HL-60 (cell line): Measurements from ENCODE around the gene UBTD1.

Experiments
- DNase-seq, 2 experiments: peaks; one replicate each; pipeline ENCODE4 v3.0.0-alpha.2; 2010 to 2020; ENCODE audit warnings: low read depth in 1 of 2, low spot score in 1 of 2
- H3K27ac ChIP-seq: fragments of 250-450 bp; sonication (Bioruptor Pico); replicated peaks from 2 replicates; pipeline ENCODE4 v1.5.1; 2020; ENCODE audit warnings: mild to moderate bottlenecking, moderate library complexity
- H3K27me3 ChIP-seq: fragments of 250-450 bp; sonication (Bioruptor Pico); 2 replicates; pipeline ENCODE4 v1.5.1; 2021; ENCODE audit warnings: mild to moderate bottlenecking, moderate library complexity; ENCODE audit not compliant: insufficient read depth, poor library complexity, severe bottlenecking
- H3K4me3 ChIP-seq: replicated peaks from 2 replicates; pipeline ENCODE4 v1.5.1; 2011; ENCODE audit warnings: mild to moderate bottlenecking, control low read depth, low read length; ENCODE audit not compliant: insufficient read depth
- GABPA ChIP-seq: IDR thresholded peaks from 2 replicates; pipeline ENCODE4 v1.6.1; 2012; ENCODE audit warnings: low read depth
- POLR2AphosphoS5 ChIP-seq: IDR thresholded peaks from 2 replicates; pipeline ENCODE4 v1.6.1; 2012; ENCODE audit warnings: low read depth
- SPI1 ChIP-seq: IDR thresholded peaks from 2 replicates; pipeline ENCODE4 v1.6.1; 2012; ENCODE audit warnings: low read depth, mild to moderate bottlenecking, borderline replicate concordance
- TF ChIP-seq, protein P1 (sequence below): IDR thresholded peaks from one replicate; pipeline ENCODE4 v1.5.1; 2011; ENCODE audit warnings: low read length, control low read depth, inconsistent platforms; ENCODE audit not compliant: insufficient read depth
- TF ChIP-seq, protein P2 (sequence below): IDR thresholded peaks from 2 replicates; pipeline ENCODE4 v1.6.1; 2012; ENCODE audit warnings: low read depth; ENCODE audit not compliant: insufficient replicate concordance

The UBTD1 gene

DNA sequence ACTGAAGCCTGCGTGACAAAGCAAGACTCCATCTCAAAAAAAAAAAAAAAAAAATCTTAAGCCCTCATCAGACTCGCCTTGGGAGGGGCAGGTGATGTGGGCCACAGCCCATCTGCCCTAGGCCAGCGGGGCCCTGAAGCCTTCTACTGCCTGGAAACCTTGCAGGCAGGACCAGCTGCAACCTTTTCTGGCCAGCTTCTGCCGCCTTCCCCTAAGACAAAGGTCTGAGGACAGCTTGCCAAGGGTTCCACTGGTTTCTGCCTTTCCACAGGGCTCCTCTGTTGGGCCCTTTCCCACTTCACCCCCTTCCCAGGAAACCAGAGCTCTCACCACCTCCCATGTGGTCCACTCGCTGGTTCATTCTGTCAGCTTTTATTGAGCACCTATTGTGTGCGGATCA is 35.2 kb downstream of the UBTD1 start:
- Histone ChIP-seq H3K4me3 (no peak overlapping the region), H3K27me3 (no peaks in the 10 kb centered on the region), H3K27ac (no peak overlapping the region)
- TF ChIP-seq, protein P1, sequence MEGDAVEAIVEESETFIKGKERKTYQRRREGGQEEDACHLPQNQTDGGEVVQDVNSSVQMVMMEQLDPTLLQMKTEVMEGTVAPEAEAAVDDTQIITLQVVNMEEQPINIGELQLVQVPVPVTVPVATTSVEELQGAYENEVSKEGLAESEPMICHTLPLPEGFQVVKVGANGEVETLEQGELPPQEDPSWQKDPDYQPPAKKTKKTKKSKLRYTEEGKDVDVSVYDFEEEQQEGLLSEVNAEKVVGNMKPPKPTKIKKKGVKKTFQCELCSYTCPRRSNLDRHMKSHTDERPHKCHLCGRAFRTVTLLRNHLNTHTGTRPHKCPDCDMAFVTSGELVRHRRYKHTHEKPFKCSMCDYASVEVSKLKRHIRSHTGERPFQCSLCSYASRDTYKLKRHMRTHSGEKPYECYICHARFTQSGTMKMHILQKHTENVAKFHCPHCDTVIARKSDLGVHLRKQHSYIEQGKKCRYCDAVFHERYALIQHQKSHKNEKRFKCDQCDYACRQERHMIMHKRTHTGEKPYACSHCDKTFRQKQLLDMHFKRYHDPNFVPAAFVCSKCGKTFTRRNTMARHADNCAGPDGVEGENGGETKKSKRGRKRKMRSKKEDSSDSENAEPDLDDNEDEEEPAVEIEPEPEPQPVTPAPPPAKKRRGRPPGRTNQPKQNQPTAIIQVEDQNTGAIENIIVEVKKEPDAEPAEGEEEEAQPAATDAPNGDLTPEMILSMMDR = no peak
- TF ChIP-seq SPI1 (no peak), POLR2AphosphoS5 (no peak), GABPA (no peak)
- TF ChIP-seq, protein P2, sequence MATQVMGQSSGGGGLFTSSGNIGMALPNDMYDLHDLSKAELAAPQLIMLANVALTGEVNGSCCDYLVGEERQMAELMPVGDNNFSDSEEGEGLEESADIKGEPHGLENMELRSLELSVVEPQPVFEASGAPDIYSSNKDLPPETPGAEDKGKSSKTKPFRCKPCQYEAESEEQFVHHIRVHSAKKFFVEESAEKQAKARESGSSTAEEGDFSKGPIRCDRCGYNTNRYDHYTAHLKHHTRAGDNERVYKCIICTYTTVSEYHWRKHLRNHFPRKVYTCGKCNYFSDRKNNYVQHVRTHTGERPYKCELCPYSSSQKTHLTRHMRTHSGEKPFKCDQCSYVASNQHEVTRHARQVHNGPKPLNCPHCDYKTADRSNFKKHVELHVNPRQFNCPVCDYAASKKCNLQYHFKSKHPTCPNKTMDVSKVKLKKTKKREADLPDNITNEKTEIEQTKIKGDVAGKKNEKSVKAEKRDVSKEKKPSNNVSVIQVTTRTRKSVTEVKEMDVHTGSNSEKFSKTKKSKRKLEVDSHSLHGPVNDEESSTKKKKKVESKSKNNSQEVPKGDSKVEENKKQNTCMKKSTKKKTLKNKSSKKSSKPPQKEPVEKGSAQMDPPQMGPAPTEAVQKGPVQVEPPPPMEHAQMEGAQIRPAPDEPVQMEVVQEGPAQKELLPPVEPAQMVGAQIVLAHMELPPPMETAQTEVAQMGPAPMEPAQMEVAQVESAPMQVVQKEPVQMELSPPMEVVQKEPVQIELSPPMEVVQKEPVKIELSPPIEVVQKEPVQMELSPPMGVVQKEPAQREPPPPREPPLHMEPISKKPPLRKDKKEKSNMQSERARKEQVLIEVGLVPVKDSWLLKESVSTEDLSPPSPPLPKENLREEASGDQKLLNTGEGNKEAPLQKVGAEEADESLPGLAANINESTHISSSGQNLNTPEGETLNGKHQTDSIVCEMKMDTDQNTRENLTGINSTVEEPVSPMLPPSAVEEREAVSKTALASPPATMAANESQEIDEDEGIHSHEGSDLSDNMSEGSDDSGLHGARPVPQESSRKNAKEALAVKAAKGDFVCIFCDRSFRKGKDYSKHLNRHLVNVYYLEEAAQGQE = no peak
- DNase-seq = no peak

- H3K27ac ChIP-seq = no peak overlapping the region
- DNase-seq = peak in 1 of 2 experiments; percentile 16
Measured at GRCh38 chr10:97534746-97535367, 36.1 kb downstream of the UBTD1 start.

DNA sequence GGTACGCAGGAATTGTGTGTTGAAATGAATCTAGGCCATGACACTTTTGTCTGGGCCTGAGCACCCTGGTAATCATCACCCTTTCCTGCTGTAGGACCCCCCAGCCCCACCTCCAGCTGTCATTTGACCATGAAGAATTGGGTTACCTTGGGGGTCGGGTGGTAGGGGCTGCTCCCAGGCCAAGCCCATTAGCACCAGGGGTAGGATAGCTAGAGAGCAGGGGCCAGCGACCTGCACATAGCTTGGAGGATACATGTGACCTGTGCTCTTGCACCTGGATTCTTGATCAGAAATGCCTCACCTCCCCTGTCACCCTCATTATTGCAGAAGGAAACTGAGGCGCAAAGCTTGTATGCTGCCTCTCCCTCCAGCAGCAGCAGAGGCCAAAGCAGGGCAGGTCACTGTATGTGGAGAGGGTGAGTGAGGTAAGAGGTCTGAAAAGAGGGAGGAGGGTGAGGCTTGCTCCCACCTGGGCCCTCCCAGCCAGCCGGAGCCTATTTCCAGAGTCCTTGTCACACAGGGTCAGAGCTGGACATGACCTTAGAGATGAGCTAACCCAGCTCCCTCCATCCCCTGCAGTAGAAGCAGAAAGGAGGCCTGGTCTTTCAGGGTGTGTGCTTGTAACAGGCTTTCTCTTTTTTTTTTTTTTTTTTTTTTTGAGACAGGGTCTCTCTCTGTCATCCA is 38.6 kb downstream of the UBTD1 start:
- Histone ChIP-seq H3K27ac (no peak overlapping the region), H3K4me3 (no peak overlapping the region), H3K27me3 (no peaks in the 10 kb centered on the region)
- no peak for DNase-seq
- TF ChIP-seq, protein P1 = no peak
- TF ChIP-seq POLR2AphosphoS5 (no peak), SPI1 (no peak), GABPA (no peak)
- TF ChIP-seq, protein P2 = no peak

More at GRCh38 chr10:97534746-97535367, 36.1 kb downstream of the UBTD1 start:
- H3K4me3 ChIP-seq = no peak overlapping the region
- no peaks in the 10 kb centered on the region for H3K27me3 ChIP-seq
- TF ChIP-seq, protein P1 = peak; percentile 53
- no peak for TF ChIP-seq SPI1

DNA sequence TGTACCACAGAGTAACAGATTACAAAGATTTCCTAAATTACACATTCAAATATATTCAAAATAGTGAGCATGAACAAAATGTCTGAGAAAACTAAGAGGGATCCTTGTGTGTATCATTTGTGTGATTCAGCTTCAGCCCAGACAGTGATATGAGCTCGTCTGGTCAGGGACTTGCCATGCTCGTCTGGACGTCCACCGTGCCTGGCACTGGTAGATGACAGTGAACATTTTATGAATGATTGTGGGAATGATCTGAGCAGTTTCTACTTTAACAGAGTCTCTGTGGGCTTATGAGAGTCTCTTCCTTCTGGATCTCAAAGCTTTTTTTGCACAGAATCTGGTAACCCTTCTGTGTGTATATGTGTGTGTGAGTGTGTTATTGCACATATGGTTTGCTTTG is 39.7 kb downstream of the UBTD1 start:
- H3K27ac ChIP-seq = no peak overlapping the region
- no peak for DNase-seq

More for the DNA sequence above, 39.7 kb downstream of the UBTD1 start:
- H3K4me3 ChIP-seq = no peak overlapping the region
- no peaks in the 10 kb centered on the region for H3K27me3 ChIP-seq
- TF ChIP-seq SPI1 (no peak), GABPA (no peak), POLR2AphosphoS5 (no peak)
- TF ChIP-seq, protein P2 = no peak
- TF ChIP-seq, protein P1 = no peak
